Fibroblast of lung (primary cell): Measurements from ENCODE around the gene EZR.

ENCODE experiments used
- EZH2 ChIP-seq: IDR thresholded peaks from 2 replicates; pipeline ENCODE4 v1.5.1; 2012; ENCODE audit warnings: low read length, control low read depth, mild to moderate bottlenecking; ENCODE audit errors: missing control alignments
- TF ChIP-seq, protein P1 (sequence below), 2 donors: IDR thresholded peaks in 1 of 2; conservative IDR thresholded peaks in 1 of 2; 1 replicate in 1 of 2; 2 replicates in 1 of 2; pipeline ENCODE4 v1.5.1; 2011 to 2012; ENCODE audit warnings: low read length in 2 of 2, control low read depth in 1 of 2, inconsistent platforms in 1 of 2, low read depth in 1 of 2, mild to moderate bottlenecking in 1 of 2

DNA sequence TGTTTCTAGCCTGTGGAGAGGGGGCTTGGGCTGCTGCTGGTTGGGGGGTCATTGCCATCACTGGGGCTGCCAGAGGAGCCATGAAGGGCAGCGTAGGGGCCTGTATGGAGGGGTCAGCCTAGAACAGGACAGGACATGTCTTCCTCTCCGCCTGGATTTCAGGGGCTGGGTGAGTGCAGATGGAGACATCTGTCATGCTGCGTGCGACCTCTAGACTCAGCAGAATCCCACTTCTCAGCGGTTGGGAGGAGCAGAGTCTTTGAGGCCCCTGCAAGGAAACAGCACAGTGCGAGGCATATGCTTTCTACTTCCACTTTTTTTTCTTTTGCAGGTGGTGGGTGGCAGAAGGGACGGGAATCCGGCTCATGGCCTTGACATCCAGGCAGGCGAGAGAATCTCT lies 67.9 kb downstream of the EZR start:
- TF ChIP-seq, protein P1, sequence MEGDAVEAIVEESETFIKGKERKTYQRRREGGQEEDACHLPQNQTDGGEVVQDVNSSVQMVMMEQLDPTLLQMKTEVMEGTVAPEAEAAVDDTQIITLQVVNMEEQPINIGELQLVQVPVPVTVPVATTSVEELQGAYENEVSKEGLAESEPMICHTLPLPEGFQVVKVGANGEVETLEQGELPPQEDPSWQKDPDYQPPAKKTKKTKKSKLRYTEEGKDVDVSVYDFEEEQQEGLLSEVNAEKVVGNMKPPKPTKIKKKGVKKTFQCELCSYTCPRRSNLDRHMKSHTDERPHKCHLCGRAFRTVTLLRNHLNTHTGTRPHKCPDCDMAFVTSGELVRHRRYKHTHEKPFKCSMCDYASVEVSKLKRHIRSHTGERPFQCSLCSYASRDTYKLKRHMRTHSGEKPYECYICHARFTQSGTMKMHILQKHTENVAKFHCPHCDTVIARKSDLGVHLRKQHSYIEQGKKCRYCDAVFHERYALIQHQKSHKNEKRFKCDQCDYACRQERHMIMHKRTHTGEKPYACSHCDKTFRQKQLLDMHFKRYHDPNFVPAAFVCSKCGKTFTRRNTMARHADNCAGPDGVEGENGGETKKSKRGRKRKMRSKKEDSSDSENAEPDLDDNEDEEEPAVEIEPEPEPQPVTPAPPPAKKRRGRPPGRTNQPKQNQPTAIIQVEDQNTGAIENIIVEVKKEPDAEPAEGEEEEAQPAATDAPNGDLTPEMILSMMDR (conservative IDR thresholded peaks at IDR 0.05 in 1 of 2, IDR thresholded peaks at IDR 0.05 in 1 of 2; ENCODE audit: low read depth in 1 of 2, low read length in 2 of 2), result no peak
- TF ChIP-seq EZH2, result no peak
